HepG2 (cell line): Measurements from ENCODE around the gene ARL5A. TPM values are rescaled to one million over a fixed set of nuclear protein-coding genes. Genes with fewer than 3 reads are reported as not detected.

ENCODE experiments used
- AKNA ChIP-seq: sonication (generic); formaldehyde crosslinking; IDR thresholded peaks from 2 replicates; pipeline ENCODE4 v1.4.0; 2020; ENCODE audit warnings: missing genetic modification reagents, borderline replicate concordance
- ATF7 ChIP-seq, 2 experiments: fragments of 450-650 bp in 1 of 2; sonication (generic) in 1 of 2; formaldehyde crosslinking in 1 of 2; IDR thresholded peaks; 2 replicates each; pipeline versions ENCODE4 v1.4.0 to v1.6.1; 2016 to 2020; ENCODE audit warnings: antibody characterized with exemption in 1 of 2, mild to moderate bottlenecking in 1 of 2, missing genetic modification reagents in 1 of 2
- GTF3A ChIP-seq: sonication (generic); formaldehyde crosslinking; conservative IDR thresholded peaks from 2 replicates; pipeline ENCODE4 v1.4.0; 2020; ENCODE audit warnings: mild to moderate bottlenecking, missing genetic modification reagents
- HDAC2 ChIP-seq: sonication (generic); formaldehyde crosslinking; IDR thresholded peaks from 2 replicates; pipeline ENCODE4 v1.4.0; 2020; ENCODE audit warnings: missing genetic modification reagents
- JDP2 ChIP-seq: sonication (generic); formaldehyde crosslinking; IDR thresholded peaks from 2 replicates; pipeline ENCODE4 v1.8.1; 2022; ENCODE audit warnings: missing genetic modification reagents, borderline replicate concordance
- MIER2 ChIP-seq: IDR thresholded peaks from 2 replicates; pipeline ENCODE4 v1.6.1; 2016; ENCODE audit warnings: missing biosample characterization, missing genetic modification reagents
- MYC ChIP-seq: sonication (generic); formaldehyde crosslinking; IDR thresholded peaks from 2 replicates; pipeline ENCODE4 v1.9.0; 2021; ENCODE audit warnings: missing genetic modification reagents, borderline replicate concordance
- NBN ChIP-seq: fragments of 450-650 bp; conservative IDR thresholded peaks from 2 replicates; pipeline ENCODE4 v1.6.1; 2017
- SALL2 ChIP-seq: sonication (generic); formaldehyde crosslinking; IDR thresholded peaks from 2 replicates; pipeline ENCODE4 v1.8.1; 2023; ENCODE audit warnings: mild to moderate bottlenecking, missing genetic modification reagents, inconsistent platforms
- TAF1 ChIP-seq: sonication (generic); formaldehyde crosslinking; IDR thresholded peaks from 2 replicates; pipeline ENCODE4 v1.4.0; 2020; ENCODE audit warnings: missing genetic modification reagents
- ZNF136 ChIP-seq: sonication (generic); formaldehyde crosslinking; IDR thresholded peaks from 2 replicates; pipeline ENCODE4 v1.8.1; 2022; ENCODE audit warnings: low read depth, mild to moderate bottlenecking, moderate library complexity, missing genetic modification reagents
- ZNF225 ChIP-seq: sonication (generic); formaldehyde crosslinking; IDR thresholded peaks from 2 replicates; pipeline ENCODE4 v1.4.0; 2020; ENCODE audit warnings: mild to moderate bottlenecking, missing genetic modification reagents
- ZNF232 ChIP-seq: sonication (generic); formaldehyde crosslinking; IDR thresholded peaks from 2 replicates; pipeline ENCODE4 v1.4.0; 2020; ENCODE audit warnings: missing genetic modification reagents, borderline replicate concordance
- ZNF781 ChIP-seq: sonication (generic); formaldehyde crosslinking; IDR thresholded peaks from 2 replicates; pipeline ENCODE4 v1.5.1; 2020; ENCODE audit warnings: borderline replicate concordance, mild to moderate bottlenecking, missing genetic modification reagents; ENCODE audit errors: not compliant biosample characterization
- ZNF841 ChIP-seq: sonication (generic); formaldehyde crosslinking; IDR thresholded peaks from 2 replicates; pipeline ENCODE4 v1.8.1; 2023; ENCODE audit warnings: missing genetic modification reagents, borderline replicate concordance
- ZSCAN30 ChIP-seq: sonication (generic); formaldehyde crosslinking; IDR thresholded peaks from 2 replicates; pipeline ENCODE4 v1.5.0; 2020; ENCODE audit warnings: mild to moderate bottlenecking, missing genetic modification reagents
- polyA plus RNA-seq, 8 experiments: library from polyadenylated mRNA; depleted of rRNA in 3 of 8; stranded (reverse) in 7 of 8; unstranded in 1 of 8; fragments of >200 nt; fragmentation: Illumina TruSeq in 4 of 8; extraction: Trizol in 4 of 8; gene quantifications; 2 replicates each; pipeline versions ENCODE4 v1.2.1 to v1.2.3, GENCODE V29; 2011 to 2016; ENCODE audit warnings: low read depth in 4 of 8, missing spikeins in 1 of 8, mixed read lengths in 1 of 8; ENCODE audit not compliant: insufficient read depth in 1 of 8
- total RNA-seq, 5 experiments: library from RNA; depleted of rRNA; stranded (reverse); fragments of >200 nt; fragmentation: Illumina TruSeq; extraction: Trizol; gene quantifications; 2 replicates each; pipeline ENCODE4 v1.2.3, GENCODE V29; 2016; ENCODE audit warnings: low read depth in 1 of 5
- TF ChIP-seq, protein P1 (sequence below): IDR thresholded peaks from 2 replicates; pipeline ENCODE4 v1.4.0; 2020; ENCODE audit warnings: mild to moderate bottlenecking, missing genetic modification reagents
- TF ChIP-seq, protein P2 (sequence below): sonication (generic); formaldehyde crosslinking; IDR thresholded peaks from 2 replicates; pipeline ENCODE4 v1.4.0; 2020; ENCODE audit warnings: mild to moderate bottlenecking, missing genetic modification reagents

The ARL5A gene
- total and polyA plus RNA-seq, 2 of the 13 experiments (the other 11 are each of a cell fraction or from before 2014, with no cell fraction given), result 47.5 to 149 TPM

DNA sequence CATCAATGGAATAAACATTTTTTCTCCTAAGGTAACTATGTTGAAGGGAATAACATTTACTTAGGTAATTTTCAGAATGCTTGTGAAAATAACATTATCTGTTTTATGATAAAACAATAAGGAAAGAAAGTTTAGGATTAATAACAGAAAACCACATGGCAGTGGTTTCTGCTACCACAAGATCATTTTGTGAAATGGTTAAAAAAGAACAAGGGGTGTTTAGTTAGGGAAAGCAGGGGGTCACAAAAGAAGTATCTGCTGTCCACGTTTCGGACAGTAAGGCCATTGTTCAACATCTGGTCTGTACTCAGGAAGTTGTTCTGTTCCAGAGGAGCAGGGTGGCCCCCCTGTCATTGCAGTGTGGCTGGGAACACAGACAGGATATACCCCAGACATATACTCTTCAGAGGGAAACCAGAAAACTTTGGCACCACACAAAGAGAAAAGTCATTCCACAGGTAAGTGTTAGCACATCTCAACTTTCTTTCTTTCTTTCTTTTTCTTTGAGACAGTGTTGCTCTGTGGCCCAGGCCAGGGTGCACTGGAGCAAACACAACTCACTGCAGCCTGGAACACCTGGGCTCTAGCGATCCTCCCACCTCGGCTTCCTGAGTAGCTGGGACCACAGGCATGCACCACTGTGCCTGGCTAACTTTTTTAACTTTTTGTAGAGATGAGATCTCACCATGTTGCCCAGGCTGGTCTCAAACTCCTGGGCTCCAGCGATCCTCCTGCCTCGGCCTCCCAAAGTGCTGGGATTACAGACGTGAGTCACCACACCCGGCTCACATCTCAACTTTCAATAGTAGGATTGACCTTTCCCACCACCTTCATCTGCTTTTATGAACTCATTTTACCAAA lies 14.8 kb upstream of the ARL5A start (continued):
- TF ChIP-seq, protein P1, sequence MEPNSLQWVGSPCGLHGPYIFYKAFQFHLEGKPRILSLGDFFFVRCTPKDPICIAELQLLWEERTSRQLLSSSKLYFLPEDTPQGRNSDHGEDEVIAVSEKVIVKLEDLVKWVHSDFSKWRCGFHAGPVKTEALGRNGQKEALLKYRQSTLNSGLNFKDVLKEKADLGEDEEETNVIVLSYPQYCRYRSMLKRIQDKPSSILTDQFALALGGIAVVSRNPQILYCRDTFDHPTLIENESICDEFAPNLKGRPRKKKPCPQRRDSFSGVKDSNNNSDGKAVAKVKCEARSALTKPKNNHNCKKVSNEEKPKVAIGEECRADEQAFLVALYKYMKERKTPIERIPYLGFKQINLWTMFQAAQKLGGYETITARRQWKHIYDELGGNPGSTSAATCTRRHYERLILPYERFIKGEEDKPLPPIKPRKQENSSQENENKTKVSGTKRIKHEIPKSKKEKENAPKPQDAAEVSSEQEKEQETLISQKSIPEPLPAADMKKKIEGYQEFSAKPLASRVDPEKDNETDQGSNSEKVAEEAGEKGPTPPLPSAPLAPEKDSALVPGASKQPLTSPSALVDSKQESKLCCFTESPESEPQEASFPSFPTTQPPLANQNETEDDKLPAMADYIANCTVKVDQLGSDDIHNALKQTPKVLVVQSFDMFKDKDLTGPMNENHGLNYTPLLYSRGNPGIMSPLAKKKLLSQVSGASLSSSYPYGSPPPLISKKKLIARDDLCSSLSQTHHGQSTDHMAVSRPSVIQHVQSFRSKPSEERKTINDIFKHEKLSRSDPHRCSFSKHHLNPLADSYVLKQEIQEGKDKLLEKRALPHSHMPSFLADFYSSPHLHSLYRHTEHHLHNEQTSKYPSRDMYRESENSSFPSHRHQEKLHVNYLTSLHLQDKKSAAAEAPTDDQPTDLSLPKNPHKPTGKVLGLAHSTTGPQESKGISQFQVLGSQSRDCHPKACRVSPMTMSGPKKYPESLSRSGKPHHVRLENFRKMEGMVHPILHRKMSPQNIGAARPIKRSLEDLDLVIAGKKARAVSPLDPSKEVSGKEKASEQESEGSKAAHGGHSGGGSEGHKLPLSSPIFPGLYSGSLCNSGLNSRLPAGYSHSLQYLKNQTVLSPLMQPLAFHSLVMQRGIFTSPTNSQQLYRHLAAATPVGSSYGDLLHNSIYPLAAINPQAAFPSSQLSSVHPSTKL (CRISPR knock-in tag), result peak; percentile 84
- no peak for TF ChIP-seq ZNF781 (CRISPR knock-in tag)
- no peak for TF ChIP-seq SALL2
- TF ChIP-seq NBN, result no peak
- no peak for TF ChIP-seq JDP2 (CRISPR knock-in tag)
- TF ChIP-seq, protein P2, sequence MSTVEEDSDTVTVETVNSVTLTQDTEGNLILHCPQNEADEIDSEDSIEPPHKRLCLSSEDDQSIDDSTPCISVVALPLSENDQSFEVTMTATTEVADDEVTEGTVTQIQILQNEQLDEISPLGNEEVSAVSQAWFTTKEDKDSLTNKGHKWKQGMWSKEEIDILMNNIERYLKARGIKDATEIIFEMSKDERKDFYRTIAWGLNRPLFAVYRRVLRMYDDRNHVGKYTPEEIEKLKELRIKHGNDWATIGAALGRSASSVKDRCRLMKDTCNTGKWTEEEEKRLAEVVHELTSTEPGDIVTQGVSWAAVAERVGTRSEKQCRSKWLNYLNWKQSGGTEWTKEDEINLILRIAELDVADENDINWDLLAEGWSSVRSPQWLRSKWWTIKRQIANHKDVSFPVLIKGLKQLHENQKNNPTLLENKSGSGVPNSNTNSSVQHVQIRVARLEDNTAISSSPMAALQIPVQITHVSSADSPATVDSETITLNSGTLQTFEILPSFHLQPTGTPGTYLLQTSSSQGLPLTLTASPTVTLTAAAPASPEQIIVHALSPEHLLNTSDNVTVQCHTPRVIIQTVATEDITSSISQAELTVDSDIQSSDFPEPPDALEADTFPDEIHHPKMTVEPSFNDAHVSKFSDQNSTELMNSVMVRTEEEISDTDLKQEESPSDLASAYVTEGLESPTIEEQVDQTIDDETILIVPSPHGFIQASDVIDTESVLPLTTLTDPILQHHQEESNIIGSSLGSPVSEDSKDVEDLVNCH (CRISPR knock-in tag), result no peak
- no peak for TF ChIP-seq ZNF225 (CRISPR knock-in tag)
- TF ChIP-seq ZNF136, result no peak
- no peak for TF ChIP-seq ZNF232
- no peak for TF ChIP-seq AKNA (CRISPR knock-in tag)
- no peak for TF ChIP-seq ATF7 (IDR thresholded peaks at IDR 0.05)
- no peak for TF ChIP-seq ATF7 (CRISPR knock-in tag; IDR thresholded peaks at IDR 0.05)
- no peak for TF ChIP-seq ZNF841 (CRISPR knock-in tag)
- 0 out of 2 replicates have a peak, but pooled peaks have one; percentile 52 for TF ChIP-seq MYC (CRISPR knock-in tag)
- no peak for TF ChIP-seq TAF1 (CRISPR knock-in tag)
- 0 out of 2 replicates have a peak, but pooled peaks have one; percentile 6 for TF ChIP-seq GTF3A (CRISPR knock-in tag)
- TF ChIP-seq MIER2 (CRISPR knock-in tag), result no peak
- TF ChIP-seq HDAC2 (CRISPR knock-in tag), result peak; percentile 73; the same call in 1 of the 2 replicates
- no peak for TF ChIP-seq ZSCAN30 (CRISPR knock-in tag)
